GM19467 (cell line): Measurements from ENCODE around the gene PDSS2.

Experiments
- ATAC-seq: cut with Tn5 transposase; IDR thresholded peaks from one replicate; pipeline ENCODE4 v1.9.1; 2021; ENCODE audit warnings: mild to moderate bottlenecking, moderate library complexity; ENCODE audit not compliant: unreplicated experiment

The PDSS2 gene

GRCh38 chr6:107421696-107422256 lies 37.6 kb downstream of the PDSS2 start:
- ATAC-seq = no peak

DNA sequence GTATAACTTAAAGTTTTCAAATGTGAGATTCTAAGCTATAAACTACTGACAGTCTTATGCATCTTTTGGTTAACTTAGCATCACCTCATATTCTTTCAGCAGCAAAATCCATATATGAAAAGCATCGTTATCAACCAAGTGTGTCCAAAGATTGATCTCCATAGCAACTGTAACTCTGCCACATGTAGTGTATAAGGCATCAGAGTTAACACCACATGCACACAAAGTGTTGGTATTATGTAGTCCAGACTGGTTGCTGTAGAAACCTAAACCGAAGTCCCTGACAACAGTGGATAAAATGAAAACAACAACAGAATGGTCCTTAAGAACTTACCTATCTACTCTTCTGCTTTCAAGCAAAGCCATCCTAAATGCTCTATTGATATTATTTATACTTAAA lies 39.6 kb downstream of the PDSS2 start:
- ATAC-seq = no peak

DNA sequence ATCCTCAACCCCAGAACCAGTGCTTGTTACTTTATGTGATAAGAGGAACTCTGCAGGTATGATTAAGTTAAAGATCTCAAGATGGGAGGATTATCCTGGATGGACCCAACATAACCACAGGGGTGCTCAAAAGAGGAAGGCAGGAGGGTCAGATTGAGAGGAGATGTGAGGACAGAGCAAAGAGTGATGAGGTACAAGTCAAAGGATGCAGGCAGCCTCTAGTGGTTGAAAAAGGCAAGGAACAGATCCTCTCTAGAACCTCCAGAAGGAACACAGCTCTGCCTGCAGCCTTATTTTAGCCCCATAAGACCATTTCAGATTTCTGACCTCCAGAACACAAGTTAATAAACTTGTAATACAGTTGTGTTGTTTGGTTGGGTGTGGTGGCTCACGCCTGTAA lies 41.2 kb downstream of the PDSS2 start:
- no peak for ATAC-seq

- no peak for ATAC-seq
Observed at GRCh38 chr6:107416145-107416544, 43.2 kb downstream of the PDSS2 start.

DNA sequence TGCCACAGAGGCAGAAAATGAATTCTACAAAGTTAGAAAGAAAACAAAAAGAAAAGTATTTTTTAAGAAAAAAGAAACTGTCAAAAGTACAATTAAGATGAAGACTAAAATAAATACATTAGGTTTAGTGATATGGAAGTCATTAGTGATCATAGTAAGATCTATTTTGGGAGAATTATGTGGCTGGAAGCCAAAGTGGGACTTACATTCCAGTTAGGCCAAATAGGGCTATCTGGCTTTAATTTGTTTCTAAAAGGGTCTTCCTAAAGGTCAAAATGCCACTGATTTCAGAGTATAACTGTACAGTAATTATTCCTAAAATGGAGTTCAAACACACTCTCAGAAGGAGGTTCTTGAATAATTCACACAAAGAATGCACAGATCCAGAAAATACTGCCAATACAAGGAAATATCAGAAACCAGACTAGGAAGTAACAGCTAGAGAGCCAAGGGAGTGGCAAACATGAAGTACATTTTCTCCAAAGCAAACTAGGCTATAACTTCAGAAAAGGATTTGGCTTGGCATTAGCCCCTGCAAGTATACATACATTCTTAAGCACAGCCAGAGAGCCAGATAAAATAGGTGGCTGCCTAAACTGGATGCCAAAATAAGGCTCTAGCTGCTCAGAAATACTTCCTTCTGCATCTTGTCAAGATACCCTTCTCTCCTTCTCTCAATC lies 45.3 kb downstream of the PDSS2 start:
- ATAC-seq = no peak

DNA sequence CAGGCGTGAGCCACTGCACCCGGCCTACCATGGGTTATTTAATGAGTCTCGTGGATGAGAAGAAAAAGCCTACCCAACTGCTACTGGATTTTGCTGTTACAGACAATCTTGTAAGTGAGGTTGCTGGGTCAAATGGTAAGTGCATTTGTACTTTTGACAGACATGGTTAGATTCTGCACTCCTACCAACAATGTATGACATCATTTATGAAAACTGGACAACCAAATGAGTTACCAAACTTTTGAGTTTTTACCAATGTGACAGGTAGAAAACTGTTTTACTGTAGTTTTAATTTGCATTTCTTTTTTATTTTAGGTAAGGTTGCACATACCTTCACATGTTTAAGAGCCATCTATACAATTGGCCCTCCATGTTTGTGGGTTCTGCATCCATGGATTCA lies 48.2 kb downstream of the PDSS2 start:
- ATAC-seq = no peak

DNA sequence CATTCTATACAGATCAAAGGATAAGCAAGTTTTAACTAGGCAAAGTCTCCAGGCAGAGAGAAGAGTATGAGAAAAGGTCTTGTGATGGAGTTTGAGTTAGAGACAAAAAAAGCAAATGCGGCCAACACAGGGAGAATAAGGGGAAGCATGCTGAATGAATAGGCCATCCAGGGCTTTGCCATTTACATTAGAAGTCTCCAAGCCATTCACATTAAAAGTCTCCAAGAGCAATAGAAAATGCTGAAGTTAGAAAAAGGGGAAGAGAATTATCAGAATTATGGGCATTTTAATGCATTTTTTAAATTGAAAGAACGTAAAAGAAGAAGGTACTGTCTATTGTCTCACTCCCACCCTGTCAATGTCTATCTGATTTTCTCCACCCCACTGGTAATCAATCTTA lies 49.4 kb downstream of the PDSS2 start:
- ATAC-seq = no peak

DNA sequence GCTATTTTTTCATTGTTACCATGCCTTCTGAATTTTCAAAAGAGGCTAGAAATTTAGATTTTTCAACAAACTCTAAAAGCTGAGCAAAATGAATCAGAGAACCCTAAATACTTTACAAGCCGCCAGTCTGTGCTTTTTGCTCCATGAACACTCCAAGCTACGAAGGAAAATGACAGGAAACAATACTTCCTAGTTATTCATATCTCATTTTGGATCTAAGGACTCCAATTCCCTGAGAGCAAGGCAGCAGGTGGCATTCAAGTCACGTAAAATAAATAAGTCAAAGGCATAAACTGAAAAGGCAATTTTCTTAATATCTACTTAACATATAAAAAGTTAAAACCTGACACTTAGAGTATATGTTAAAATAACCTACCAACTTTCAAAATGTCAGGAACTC lies 50.6 kb downstream of the PDSS2 start:
- no peak for ATAC-seq

- ATAC-seq = no peak
Observed at GRCh38 chr6:107405002-107405401, 54.4 kb downstream of the PDSS2 start.

- no peak for ATAC-seq
Observed at GRCh38 chr6:107402533-107402932, 56.8 kb downstream of the PDSS2 start.

- ATAC-seq = no peak
Observed at GRCh38 chr6:107401573-107401972, 57.8 kb downstream of the PDSS2 start.

DNA sequence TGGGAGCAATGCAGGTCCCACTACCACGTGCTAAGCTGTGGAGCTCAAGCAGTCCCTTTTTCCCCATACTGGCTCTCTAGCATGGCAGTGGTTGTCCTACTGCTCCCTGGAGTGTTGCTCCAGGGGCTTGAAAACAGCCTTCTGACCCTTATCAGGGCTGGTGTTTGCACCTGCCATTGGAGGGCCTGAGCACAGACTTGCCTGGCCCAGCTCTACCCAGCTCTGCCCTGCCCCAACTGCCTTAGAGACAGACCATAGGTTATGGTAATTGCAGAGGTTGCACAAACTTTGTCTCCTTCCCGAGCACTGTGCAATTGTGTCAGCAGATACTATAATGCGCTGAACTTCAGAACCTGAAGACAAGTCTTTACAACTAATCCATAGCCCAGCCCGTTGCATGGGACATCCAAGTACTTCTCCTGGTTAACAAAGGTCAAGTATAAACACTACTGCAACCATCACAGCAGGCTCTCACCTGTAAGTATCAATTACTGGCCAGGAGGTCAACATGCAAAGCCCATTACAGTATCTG lies 58.7 kb downstream of the PDSS2 start:
- no peak for ATAC-seq

- ATAC-seq = no peak
Observed at GRCh38 chr6:107399935-107400334, 59.4 kb downstream of the PDSS2 start.

- ATAC-seq = no peak
Observed at GRCh38 chr6:107398001-107398400, 61.4 kb downstream of the PDSS2 start.

- ATAC-seq = no peak
Observed at GRCh38 chr6:107396211-107396610, 63.2 kb downstream of the PDSS2 start.

DNA sequence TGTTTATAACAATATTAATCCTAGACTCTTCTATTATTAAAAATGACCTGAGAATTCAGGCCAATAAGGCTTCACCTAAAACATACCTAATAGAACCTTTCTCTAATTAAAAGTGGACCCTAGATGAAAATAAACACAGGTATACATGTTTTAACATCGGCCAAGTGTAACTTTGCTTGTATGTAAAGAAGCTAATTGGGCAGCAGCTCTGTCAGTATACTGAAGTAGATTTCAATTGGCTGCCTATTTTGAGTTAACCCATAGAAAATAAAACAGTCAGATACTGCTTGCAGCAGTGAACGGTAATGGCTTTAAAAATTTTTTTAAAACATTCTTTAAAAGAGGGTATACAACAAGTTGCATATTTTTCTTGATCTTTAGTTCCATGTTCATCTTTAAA lies 67.3 kb downstream of the PDSS2 start:
- ATAC-seq = no peak

- ATAC-seq = no peak
Observed at GRCh38 chr6:107390685-107391435, 68.5 kb downstream of the PDSS2 start.

- no peak for ATAC-seq
Observed at GRCh38 chr6:107390056-107390455, 69.3 kb downstream of the PDSS2 start.

DNA sequence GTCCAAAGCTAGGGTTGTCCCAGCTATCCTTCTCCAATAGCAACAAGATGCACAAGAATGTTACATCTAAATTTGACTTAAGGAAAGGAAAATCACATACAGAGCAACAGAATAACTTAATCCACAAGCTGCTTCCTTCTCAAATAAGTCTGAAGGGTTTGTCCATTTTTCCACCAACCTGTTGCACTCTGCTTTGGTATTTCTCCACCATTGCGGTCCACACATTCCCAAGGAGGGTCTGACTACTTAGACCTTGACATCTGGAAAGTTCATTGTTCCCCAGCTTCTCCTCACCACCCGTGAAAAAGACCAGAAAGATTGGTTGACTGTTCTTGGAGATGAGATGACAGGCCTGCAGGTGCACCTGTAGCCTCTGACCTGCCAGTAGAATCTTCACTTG lies 72.5 kb downstream of the PDSS2 start:
- ATAC-seq = no peak

DNA sequence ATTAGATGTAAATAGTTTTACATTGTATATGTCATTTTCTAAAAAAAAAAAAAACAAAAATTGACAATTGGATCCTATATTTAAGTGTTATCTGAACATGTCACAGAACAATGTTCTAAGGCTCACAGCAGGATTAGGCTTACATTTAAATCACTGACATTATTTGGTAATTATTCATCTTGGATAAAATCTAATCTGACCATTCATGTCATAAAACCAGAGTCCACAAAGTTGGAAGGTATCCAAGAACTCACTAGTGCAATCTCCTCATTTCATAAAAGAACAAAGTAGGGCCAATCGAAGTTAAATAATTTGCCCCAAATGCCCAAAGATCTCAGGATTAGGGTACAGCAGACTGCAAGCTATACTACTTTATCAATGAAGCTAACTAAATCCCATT lies 73.0 kb downstream of the PDSS2 start:
- ATAC-seq = no peak

DNA sequence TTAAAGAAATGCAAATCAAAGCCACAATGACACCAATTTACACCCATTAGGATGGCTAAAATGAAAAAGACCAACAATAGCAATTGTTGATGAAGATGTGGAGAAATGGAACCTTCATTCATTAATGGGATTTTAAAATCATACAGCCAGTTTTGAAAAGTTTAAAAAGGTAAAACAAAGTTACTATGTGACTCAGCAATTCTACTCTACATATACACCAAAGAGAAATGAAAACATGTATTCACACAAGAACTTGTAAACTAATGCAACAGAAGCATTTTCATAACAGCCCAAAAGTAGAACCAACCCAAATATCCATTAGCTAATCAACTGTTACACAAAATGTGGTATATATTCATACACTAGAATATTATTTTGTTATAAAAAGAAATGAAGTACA lies 75.7 kb downstream of the PDSS2 start:
- ATAC-seq = no peak

DNA sequence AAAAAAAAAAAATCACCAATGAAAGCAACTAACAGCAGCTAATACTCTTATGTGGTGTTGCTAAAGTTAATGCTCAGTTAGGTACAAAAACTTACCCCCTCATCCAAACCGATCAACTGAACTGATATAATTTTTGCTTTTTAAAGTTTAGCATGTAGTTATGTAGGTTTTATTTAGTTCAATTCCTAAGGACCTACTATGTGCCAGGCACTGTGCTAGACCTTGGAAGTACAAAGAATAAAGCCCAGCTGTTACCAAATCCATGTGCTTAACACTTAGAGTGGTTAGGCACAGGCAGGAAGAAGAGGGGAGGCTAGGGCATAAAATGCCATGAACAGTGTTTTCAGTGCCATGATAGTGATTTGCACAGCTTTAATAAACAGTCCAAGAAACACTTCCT lies 85.1 kb downstream of the PDSS2 start:
- no peak for ATAC-seq
